Measurements from ENCODE around the gene PRKACG.

Gene PRKACG

GRCh38 chr9:68983522-68984424, 30.1 kb downstream of the PRKACG start:
- DNase-seq: no peak
- Histone ChIP-seq H3K27me3 (no peaks in the 10 kb centered on the region; the same call in 1 of the 2 replicates), H3K4me1 (no peaks in the 10 kb centered on the region), H3K4me3 (ENCODE audit: low read depth, low read length) (no peak overlapping the region), H3K9me3 (no peaks in the 10 kb centered on the region), H3K36me3 (no peaks in the 10 kb centered on the region)
- TF ChIP-seq CTCF (IDR thresholded peaks at IDR 0.05; ENCODE audit: low read depth, low read length): no peak

DNA sequence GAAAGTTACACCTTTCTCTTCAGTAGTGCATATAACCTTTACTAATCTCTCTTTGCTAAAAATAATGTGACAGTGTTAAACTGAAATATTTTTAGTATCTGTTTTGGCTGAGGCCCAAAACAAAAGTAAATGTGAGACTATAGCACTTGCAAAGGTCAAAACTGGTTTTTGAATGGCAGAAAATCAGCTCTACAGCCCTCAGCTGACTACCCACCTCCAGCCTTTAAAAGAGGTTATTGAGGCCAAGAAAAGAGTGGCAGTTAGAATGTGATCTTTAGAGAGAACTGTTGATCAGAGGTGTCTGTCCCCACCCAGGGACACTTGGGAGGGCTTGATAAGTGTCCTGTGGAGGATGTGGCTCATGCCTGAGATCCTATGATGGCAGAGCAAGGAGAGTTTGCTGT, 30.9 kb downstream of the PRKACG start:
- H3K4me1 ChIP-seq: no peaks in the 10 kb centered on the region
- no peak for DNase-seq

DNA sequence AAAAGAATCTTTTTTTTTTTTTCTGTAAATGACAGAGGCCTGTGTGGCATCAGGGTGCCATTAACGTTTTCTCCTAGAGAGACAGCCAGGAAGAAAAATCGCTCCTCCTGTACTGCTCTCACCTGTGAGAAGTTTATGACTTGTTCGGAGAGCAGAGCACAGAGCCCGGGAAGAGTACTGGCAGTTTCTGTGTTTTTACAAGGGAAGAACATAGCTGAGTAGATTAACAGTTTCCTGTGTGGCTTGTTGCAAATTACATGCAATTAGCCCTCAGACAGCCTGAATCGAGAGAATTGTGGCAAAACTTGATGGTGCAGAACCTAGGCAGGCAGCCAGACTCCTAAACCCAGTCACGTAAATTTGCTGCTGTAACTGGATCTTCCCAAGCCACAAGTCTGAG, 32.1 kb downstream of the PRKACG start:
- Histone ChIP-seq H3K4me3 (ENCODE audit: low read depth, low read length) (no peak overlapping the region), H3K36me3 (no peaks in the 10 kb centered on the region), H3K9me3 (no peaks in the 10 kb centered on the region), H3K27me3 (no peaks in the 10 kb centered on the region), H3K4me1 (no peaks in the 10 kb centered on the region)
- no peak for DNase-seq
- no peak for TF ChIP-seq CTCF (IDR thresholded peaks at IDR 0.05; ENCODE audit: low read depth, low read length)

More for the DNA sequence above, 30.9 kb downstream of the PRKACG start:
- no peaks in the 10 kb centered on the region for H3K9me3 ChIP-seq
- no peaks in the 10 kb centered on the region for H3K36me3 ChIP-seq
- H3K27me3 ChIP-seq: no peaks in the 10 kb centered on the region; the same call in 1 of the 2 replicates
- TF ChIP-seq CTCF (IDR thresholded peaks at IDR 0.05; ENCODE audit: low read depth, low read length): no peak
- H3K4me3 ChIP-seq (ENCODE audit: low read depth, low read length): no peak overlapping the region

GRCh38 chr9:68980341-68980914, 33.5 kb downstream of the PRKACG start:
- TF ChIP-seq CTCF (IDR thresholded peaks at IDR 0.05; ENCODE audit: low read depth, low read length): no peak
- no peak overlapping the region for H3K4me3 ChIP-seq (ENCODE audit: low read depth, low read length)
- no peaks in the 10 kb centered on the region for H3K9me3 ChIP-seq
- H3K27me3 ChIP-seq: no peaks in the 10 kb centered on the region
- DNase-seq: no peak
- no peaks in the 10 kb centered on the region for H3K36me3 ChIP-seq
- H3K4me1 ChIP-seq: no peaks in the 10 kb centered on the region

DNA sequence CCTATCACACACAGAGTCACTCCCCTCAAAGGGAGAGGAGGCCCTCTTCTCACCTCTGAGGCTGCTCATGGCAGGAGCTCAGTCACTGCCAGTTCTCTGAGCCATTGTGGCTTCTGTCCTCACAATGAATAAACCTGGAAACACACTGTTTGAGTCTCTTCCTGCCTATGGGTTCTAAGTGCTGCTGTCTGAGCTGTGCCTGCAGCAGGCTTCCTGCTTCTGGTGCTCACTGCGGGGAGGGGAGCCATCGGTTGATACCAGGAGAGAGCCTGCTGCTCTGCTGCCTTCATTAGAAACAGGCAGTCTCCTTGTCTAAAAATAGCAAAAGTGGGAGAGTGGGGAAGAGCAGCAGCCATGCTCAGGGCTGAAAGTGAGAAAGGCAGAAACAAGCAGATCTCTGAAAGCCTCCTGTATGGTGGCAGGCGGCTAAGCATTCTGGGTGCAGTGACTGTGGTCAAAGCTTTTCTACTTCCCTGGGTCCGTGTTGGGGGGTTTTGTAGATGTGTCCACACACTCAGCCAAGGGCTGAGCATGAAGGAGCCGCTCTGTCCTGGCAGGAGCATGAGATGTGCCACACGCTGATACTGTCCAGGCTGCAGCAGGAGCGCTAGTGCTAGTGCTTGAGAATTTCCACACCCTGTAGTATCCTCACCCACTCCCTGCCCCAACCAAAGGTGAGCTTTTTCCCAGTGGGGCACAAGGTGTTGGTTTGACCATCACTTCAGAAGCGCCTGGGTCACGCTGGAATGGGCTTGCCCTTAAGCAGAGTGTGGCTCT, 34.2 kb downstream of the PRKACG start:
- Histone ChIP-seq H3K36me3 (no peaks in the 10 kb centered on the region), H3K4me3 (ENCODE audit: low read depth, low read length) (no peak overlapping the region), H3K9me3 (no peaks in the 10 kb centered on the region), H3K27me3 (no peaks in the 10 kb centered on the region), H3K4me1 (no peaks in the 10 kb centered on the region)
- no peak for TF ChIP-seq CTCF (IDR thresholded peaks at IDR 0.05; ENCODE audit: low read depth, low read length)
- no peak for DNase-seq
